Measurements from ENCODE around the gene FCN1. TPM values are rescaled to one million over a fixed set of nuclear protein-coding genes. Genes with fewer than 3 reads are reported as not detected.

FCN1 gene
- total RNA-seq, 3 donors from 2014 or later (not counting 1 experiment from before 2014, with no cell fraction given): 22.7 to 70.3 (median 26.9) TPM

GRCh38 chr9:134940236-134941208 lies 22.8 kb upstream of the FCN1 start:
- no peaks in the 10 kb centered on the region for H3K27me3 Mint-ChIP-seq (ENCODE audit: low read depth in 2 of 2)
- 91% methylated on average over 27 of the region's 27 CpGs for WGBS (ENCODE audit: insufficient coverage)
- no peak for ATAC-seq

GRCh38 chr9:134939836-134940235 lies 22.1 kb upstream of the FCN1 start:
- Mint-ChIP-seq H3K27ac (no peak overlapping the region), H3K27me3 (ENCODE audit: low read depth in 2 of 2) (no peaks in the 10 kb centered on the region), H3K36me3 (no peaks in the 10 kb centered on the region), H3K4me3 (no peak overlapping the region), H3K9me3 (no peaks in the 10 kb centered on the region), H3K4me1 (no peaks in the 10 kb centered on the region)
- ATAC-seq (no peak), DNase-seq (no peak)
- H3K36me3 ChIP-seq (ENCODE audit: control insufficient read depth, insufficient read depth, low read length): no peaks in the 10 kb centered on the region
- TF ChIP-seq CTCF (IDR thresholded peaks at IDR 0.05): no peak
- no peak overlapping the region for H3K4me3 ChIP-seq (ENCODE audit: low read length)
- 87% methylated on average over 11 of the region's 11 CpGs for WGBS (ENCODE audit: insufficient coverage)
- no peaks in the 10 kb centered on the region for H3K9me3 ChIP-seq (ENCODE audit: control insufficient read depth, insufficient read depth, low read length)
- H3K27ac ChIP-seq (ENCODE audit: low read length): no peak overlapping the region
- peaks cover 29% of the 10 kb centered on the region for H3K4me1 ChIP-seq (ENCODE audit: control insufficient read depth, insufficient read depth, low read length)
- intact Hi-C loops (cut with micrococcal nuclease): no loop called here
- no peaks in the 10 kb centered on the region for H3K27me3 ChIP-seq (ENCODE audit: control insufficient read depth, insufficient read depth, low read length)

More at GRCh38 chr9:134940236-134941208, 22.8 kb upstream of the FCN1 start:
- Mint-ChIP-seq H3K4me1 (no peaks in the 10 kb centered on the region), H3K36me3 (no peaks in the 10 kb centered on the region), H3K27ac (no peak overlapping the region), H3K4me3 (no peak overlapping the region), H3K9me3 (no peaks in the 10 kb centered on the region)
- H3K36me3 ChIP-seq (ENCODE audit: control insufficient read depth, insufficient read depth, low read length): no peaks in the 10 kb centered on the region
- H3K27me3 ChIP-seq (ENCODE audit: control insufficient read depth, insufficient read depth, low read length): no peaks in the 10 kb centered on the region
- no peak for TF ChIP-seq CTCF (IDR thresholded peaks at IDR 0.05)
- no peak for DNase-seq
- no peak overlapping the region for H3K27ac ChIP-seq (ENCODE audit: low read length)
- no peak overlapping the region for H3K4me3 ChIP-seq (ENCODE audit: low read length)
- peaks cover 22% of the 10 kb centered on the region for H3K4me1 ChIP-seq (ENCODE audit: control insufficient read depth, insufficient read depth, low read length)
- intact Hi-C loops (cut with micrococcal nuclease): no loop called here
- no peaks in the 10 kb centered on the region for H3K9me3 ChIP-seq (ENCODE audit: control insufficient read depth, insufficient read depth, low read length)

- DNase-seq (no peak), ATAC-seq (no peak)
- no peak for TF ChIP-seq CTCF (IDR thresholded peaks at IDR 0.05)
- whole genome bisulfite sequencing (ENCODE audit: insufficient coverage): 87% methylated on average over 16 of the region's 16 CpGs
- Mint-ChIP-seq H3K36me3 (no peaks in the 10 kb centered on the region), H3K4me1 (no peaks in the 10 kb centered on the region), H3K27me3 (ENCODE audit: low read depth in 2 of 2) (no peaks in the 10 kb centered on the region), H3K27ac (no peak overlapping the region), H3K9me3 (no peaks in the 10 kb centered on the region), H3K4me3 (no peak overlapping the region)
- intact Hi-C loops (cut with micrococcal nuclease): no loop called here
- H3K9me3 ChIP-seq (ENCODE audit: control insufficient read depth, insufficient read depth, low read length): no peaks in the 10 kb centered on the region
- H3K4me3 ChIP-seq (ENCODE audit: low read length): no peak overlapping the region
- no peaks in the 10 kb centered on the region for H3K27me3 ChIP-seq (ENCODE audit: control insufficient read depth, insufficient read depth, low read length)
- peaks cover 35% of the 10 kb centered on the region for H3K4me1 ChIP-seq (ENCODE audit: control insufficient read depth, insufficient read depth, low read length)
- no peak overlapping the region for H3K27ac ChIP-seq (ENCODE audit: low read length)
- H3K36me3 ChIP-seq (ENCODE audit: control insufficient read depth, insufficient read depth, low read length): no peaks in the 10 kb centered on the region
These were observed 21.5 kb upstream of the FCN1 start for GRCh38 chr9:134939080-134939733.
